Lung (tissue), 12 donors: ENCODE measurements around the gene VPS16. TPM values are rescaled to one million over a fixed set of nuclear protein-coding genes. Genes with fewer than 3 reads are reported as not detected.

ENCODE experiments used
- ATAC-seq: fragments of 200-7000 bp; cut with Tn5 transposase; one replicate; pipeline ENCODE4 v1.9.1; 2020; ENCODE audit warnings: moderate number of reproducible peaks; ENCODE audit not compliant: insufficient read depth, low FRiP score
- DNase-seq, 3 donors: peaks; one replicate each; pipeline ENCODE4 v3.0.0-alpha.2; 2013 to 2017
- H3K27ac ChIP-seq, 2 donors: one replicate each; pipeline ENCODE4 v1.5.1; 2013; ENCODE audit warnings: mild to moderate bottlenecking in 2 of 2, moderate library complexity in 2 of 2, control low read depth in 1 of 2, inconsistent platforms in 1 of 2, low read depth in 1 of 2, low read length in 1 of 2
- H3K27me3 ChIP-seq, 3 donors: one replicate each; pipeline ENCODE4 v1.5.1; 2013; ENCODE audit warnings: low read length in 2 of 3; ENCODE audit not compliant: control insufficient read depth in 3 of 3, insufficient read depth in 3 of 3
- H3K36me3 ChIP-seq, 4 donors: one replicate each; pipeline ENCODE4 v1.5.1; 2013; ENCODE audit warnings: low read length in 4 of 4, mild to moderate bottlenecking in 1 of 4, moderate library complexity in 1 of 4; ENCODE audit not compliant: control insufficient read depth in 4 of 4, insufficient read depth in 4 of 4
- H3K4me1 ChIP-seq, 5 donors: one replicate each; pipeline ENCODE4 v1.5.1; 2013; ENCODE audit warnings: low read length in 5 of 5, mild to moderate bottlenecking in 2 of 5, moderate library complexity in 1 of 5; ENCODE audit not compliant: control insufficient read depth in 5 of 5, insufficient read depth in 5 of 5
- H3K4me3 ChIP-seq: one replicate; pipeline ENCODE4 v1.5.1; 2013; ENCODE audit warnings: mild to moderate bottlenecking, control low read depth, moderate library complexity
- H3K9ac ChIP-seq, 2 donors: one replicate each; pipeline ENCODE4 v1.5.1; 2013; ENCODE audit warnings: low read length in 2 of 2, control low read depth in 1 of 2; ENCODE audit not compliant: insufficient read depth in 1 of 2
- H3K9me3 ChIP-seq, 4 donors: one replicate each; pipeline ENCODE4 v1.5.1; 2013; ENCODE audit warnings: low read length in 3 of 4, mild to moderate bottlenecking in 1 of 4, moderate library complexity in 1 of 4; ENCODE audit not compliant: control insufficient read depth in 4 of 4, insufficient read depth in 3 of 4
- CTCF ChIP-seq: IDR thresholded peaks from 2 replicates; pipeline ENCODE4 v1.5.1; 2012; ENCODE audit warnings: mild to moderate bottlenecking; ENCODE audit errors: control extremely low read depth, extremely low read depth
- WGBS, 2 donors: extraction: QIAGEN DNeasy Blood & Tissue Kit; methylation state at CpG; one replicate each; pipeline ENCODE4 v1.1.7; 2013; 5-methylcytosine and 5-hydroxymethylcytosine counted together
- polyA plus RNA-seq, 2 donors: library from polyadenylated mRNA; stranded (reverse); fragments of 200-250 nt; gene quantifications; one replicate each; pipeline ENCODE4 v1.2.1, GENCODE V29; 2013
- total RNA-seq, 2 donors: library from RNA; depleted of rRNA in 1 of 2; stranded (reverse); fragments of >200 nt in 1 of 2; gene quantifications; one replicate each; pipeline ENCODE4 v1.2.1, GENCODE V29; 2014 to 2021
- donor health status: control.
- donor health status: control.
- donor health status: Bipolar disorder and iron deficiency.
- donor health status: healthy.
- donor health status: DM: yes; HTN: yes; CAD: no.

The VPS16 gene
- total and polyA plus RNA-seq, 4 donors: 26.1 to 53.4 (median 42.5) TPM

DNA sequence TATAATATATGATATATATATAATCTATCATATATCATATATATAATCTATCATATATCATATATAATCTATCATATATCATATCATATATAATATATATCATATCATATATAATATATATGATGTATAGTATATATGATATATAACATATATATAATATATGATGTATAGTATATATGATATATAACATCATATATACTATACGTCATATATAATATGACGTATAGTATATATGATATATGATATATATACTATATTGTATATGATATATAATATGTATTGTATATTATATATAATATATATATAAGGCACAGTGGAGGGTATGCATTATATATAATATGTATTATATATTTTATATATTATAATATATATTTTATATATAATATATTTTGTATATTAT is 69.4 kb downstream of the VPS16 start:
- DNase-seq: no peak
- no peaks in the 10 kb centered on the region for H3K27me3 ChIP-seq
- no peak overlapping the region for H3K4me3 ChIP-seq
- no peak for ATAC-seq
- H3K27ac ChIP-seq: no peak overlapping the region
- H3K9ac ChIP-seq: no peak overlapping the region
- H3K36me3 ChIP-seq: peaks cover 0 to 3% (median 0%) of the 10 kb centered on the region in 4 donors
- TF ChIP-seq CTCF: no peak
- 94 to 98% methylated on average over 2 of the region's 2 CpGs for WGBS, 2 donors
- H3K4me1 ChIP-seq: no peaks in the 10 kb centered on the region
- H3K9me3 ChIP-seq: no peaks in the 10 kb centered on the region

GRCh38 chr20:2911200-2911599 is 70.7 kb downstream of the VPS16 start:
- DNase-seq (no peak), ATAC-seq (no peak)
- Histone ChIP-seq H3K9me3 (no peaks in the 10 kb centered on the region), H3K4me1 (no peaks in the 10 kb centered on the region), H3K4me3 (no peak overlapping the region), H3K27me3 (no peaks in the 10 kb centered on the region), H3K36me3 (peaks cover 0 to 3% (median 0%) of the 10 kb centered on the region in 4 donors), H3K27ac (no peak overlapping the region), H3K9ac (no peak overlapping the region)
- no peak for TF ChIP-seq CTCF

DNA sequence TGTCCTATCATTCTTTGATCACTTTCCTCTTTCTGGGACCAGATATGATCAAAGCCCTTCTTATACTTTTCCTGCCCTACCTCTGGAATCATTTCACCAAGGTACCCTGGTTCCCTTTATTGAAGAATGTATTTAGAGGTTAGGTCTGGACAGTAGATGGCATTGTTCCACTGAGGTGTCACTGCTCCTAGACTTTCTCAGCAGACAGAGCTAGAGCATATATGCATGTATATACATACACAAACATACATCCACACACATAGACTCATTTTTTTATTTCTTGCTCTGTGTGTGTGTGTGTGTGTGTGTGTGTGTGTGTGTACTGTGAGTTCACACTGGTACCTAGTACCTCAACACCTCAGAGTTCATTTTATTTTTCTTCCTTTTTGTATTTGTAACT is 73.6 kb downstream of the VPS16 start:
- Histone ChIP-seq H3K9ac (no peak overlapping the region), H3K9me3 (no peaks in the 10 kb centered on the region), H3K36me3 (peaks cover 0 to 2% (median 0%) of the 10 kb centered on the region in 4 donors), H3K27me3 (no peaks in the 10 kb centered on the region), H3K4me3 (no peak overlapping the region), H3K27ac (no peak overlapping the region), H3K4me1 (peaks cover 0 to 10% (median 0%) of the 10 kb centered on the region in 5 donors)
- DNase-seq (peak in 2 of 3 donors; percentile 17 to 56), ATAC-seq (no peak)
- no peak for TF ChIP-seq CTCF

Other genes with a start within 250 kb of the VPS16 start
- gene NOP56, start 188.1 kb upstream of the VPS16 start, total RNA-seq: 100 to 1,000 TPM in 1 of 2 donors, 10 to 100 TPM in 1; 73.3 to 138 TPM
- 100 to 1,000 TPM; 109 to 114 TPM for gene NOP56, start 188.1 kb upstream of the VPS16 start, polyA plus RNA-seq
- 10 to 100 TPM; 67.9 to 72.4 TPM for gene IDH3B, start 176.5 kb upstream of the VPS16 start, total RNA-seq
- 10 to 100 TPM; 65.3 to 83.1 TPM for gene IDH3B, start 176.5 kb upstream of the VPS16 start, polyA plus RNA-seq
- gene EBF4, start 148.0 kb upstream of the VPS16 start, total RNA-seq: 10 to 100 TPM in 1 of 2 donors, 1 to 10 TPM in 1; 8.2 to 15.8 TPM
- gene EBF4, start 148.0 kb upstream of the VPS16 start, polyA plus RNA-seq: 1 to 10 TPM; 5.8 to 6.5 TPM
- 10 to 100 TPM in 1 of 2 donors, 1 to 10 TPM in 1; 5.1 to 29.1 TPM for gene CPXM1, start 40.1 kb upstream of the VPS16 start, total RNA-seq
- 1 to 10 TPM; 1.5 to 3.3 TPM for gene CPXM1, start 40.1 kb upstream of the VPS16 start, polyA plus RNA-seq
- gene C20orf141, start 25.8 kb upstream of the VPS16 start, total RNA-seq: not detected
- not detected for gene C20orf141, start 25.8 kb upstream of the VPS16 start, polyA plus RNA-seq
- gene TMEM239, start 24.4 kb upstream of the VPS16 start, total RNA-seq: not detected
- not detected for gene TMEM239, start 24.4 kb upstream of the VPS16 start, polyA plus RNA-seq
- gene PCED1A, start 90 bp upstream of the VPS16 start, total RNA-seq: 10 to 100 TPM; 33.5 to 36.6 TPM
- 10 to 100 TPM; 26.2 to 40.4 TPM for gene PCED1A, start 90 bp upstream of the VPS16 start, polyA plus RNA-seq
- 10 to 100 TPM; 47.8 to 92.1 TPM for gene PTPRA, start 32.7 kb downstream of the VPS16 start, total RNA-seq
- 10 to 100 TPM; 17.8 to 32.3 TPM for gene PTPRA, start 32.7 kb downstream of the VPS16 start, polyA plus RNA-seq
- gene GNRH2, start 202.9 kb downstream of the VPS16 start, total RNA-seq: under 1 TPM in 1 of 2 donors, not detected in 1; 0.46 TPM
- gene GNRH2, start 202.9 kb downstream of the VPS16 start, polyA plus RNA-seq: under 1 TPM; 0.14 to 0.16 TPM
- gene MRPS26, start 205.3 kb downstream of the VPS16 start, total RNA-seq: 10 to 100 TPM; 29.8 to 47.1 TPM
- gene MRPS26, start 205.3 kb downstream of the VPS16 start, polyA plus RNA-seq: 10 to 100 TPM; 67.5 to 67.8 TPM
- not detected for gene OXT, start 230.9 kb downstream of the VPS16 start, total RNA-seq
- not detected for gene OXT, start 230.9 kb downstream of the VPS16 start, polyA plus RNA-seq
- not detected for gene AVP, start 244.0 kb downstream of the VPS16 start, total RNA-seq
- gene AVP, start 244.0 kb downstream of the VPS16 start, polyA plus RNA-seq: not detected